GM06990 (cell line): ENCODE data around the gene HOXD8.

ENCODE experiments used
- DNase-seq: peaks from one replicate; pipeline ENCODE4 v3.0.0-alpha.2; 2011; ENCODE audit not compliant: insufficient read length; ENCODE audit errors: extremely low read depth
- H3K27me3 ChIP-seq: replicated peaks from 2 replicates; pipeline ENCODE4 v1.6.0; 2011; ENCODE audit warnings: low read length; ENCODE audit not compliant: control insufficient read depth, insufficient read depth
- H3K36me3 ChIP-seq: 2 replicates; pipeline ENCODE4 v1.5.1; 2011; ENCODE audit warnings: low read length; ENCODE audit not compliant: control insufficient read depth, insufficient read depth
- H3K4me3 ChIP-seq: replicated peaks from 2 replicates; pipeline ENCODE4 v1.5.1; 2011; ENCODE audit warnings: low read depth, mild to moderate bottlenecking, control low read depth, low read length
- CTCF ChIP-seq: IDR thresholded peaks from 2 replicates; pipeline ENCODE4 v1.5.1; 2011; ENCODE audit warnings: low read length, control low read depth, mild to moderate bottlenecking, inconsistent platforms; ENCODE audit not compliant: insufficient read depth, poor library complexity, severe bottlenecking

The HOXD8 gene

GRCh38 chr2:176178038-176178756 is 48.7 kb downstream of the HOXD8 start:
- H3K4me3 ChIP-seq = no peak overlapping the region
- no peaks in the 10 kb centered on the region for H3K36me3 ChIP-seq
- TF ChIP-seq CTCF = no peak
- H3K27me3 ChIP-seq = no peaks in the 10 kb centered on the region; the same call in none of the 2 replicates
- DNase-seq = no peak

- no peak for TF ChIP-seq CTCF
- no peak for DNase-seq
- no peaks in the 10 kb centered on the region; the same call in none of the 2 replicates for H3K27me3 ChIP-seq
- no peaks in the 10 kb centered on the region for H3K36me3 ChIP-seq
- no peak overlapping the region for H3K4me3 ChIP-seq
Observed at GRCh38 chr2:176178757-176179295, 49.3 kb downstream of the HOXD8 start.

GRCh38 chr2:176181551-176181950 is 52.0 kb downstream of the HOXD8 start:
- no peak for DNase-seq
- H3K27me3 ChIP-seq = no peaks in the 10 kb centered on the region; the same call in none of the 2 replicates

More at GRCh38 chr2:176181551-176181950, 52.0 kb downstream of the HOXD8 start:
- no peak for TF ChIP-seq CTCF
- Histone ChIP-seq H3K4me3 (no peak overlapping the region), H3K36me3 (no peaks in the 10 kb centered on the region)
